Progenitor cell of endocrine pancreas (in vitro differentiated cells): ENCODE data around the gene ATP1A3. TPM values are rescaled to one million over a fixed set of nuclear protein-coding genes. Genes with fewer than 3 reads are reported as not detected.

Experiments used
- DNase-seq: peaks from one replicate; pipeline ENCODE4 v3.0.0; 2021; ENCODE audit warnings: low spot score; ENCODE audit not compliant: unreplicated experiment
- H3K27ac Mint-ChIP-seq: 2 replicates; pipeline ENCODE4 v1.8.0; 2021; ENCODE audit warnings: mild to moderate bottlenecking, moderate library complexity, mixed read lengths
- H3K27me3 Mint-ChIP-seq: 2 replicates; pipeline ENCODE4 v1.8.0; 2021; ENCODE audit warnings: mixed read lengths
- H3K36me3 Mint-ChIP-seq: 2 replicates; pipeline ENCODE4 v1.8.0; 2022; ENCODE audit warnings: mixed read lengths; ENCODE audit not compliant: insufficient read depth
- H3K4me1 Mint-ChIP-seq: 2 replicates; pipeline ENCODE4 v1.8.0; 2021; ENCODE audit warnings: low read depth, mixed read lengths
- H3K4me3 Mint-ChIP-seq: 2 replicates; pipeline ENCODE4 v1.8.0; 2021; ENCODE audit warnings: low read depth, mild to moderate bottlenecking, moderate library complexity, mixed read lengths
- H3K9me3 Mint-ChIP-seq: 2 replicates; pipeline ENCODE4 v1.8.0; 2021; ENCODE audit warnings: low read depth, mixed read lengths
- CTCF ChIP-seq: fragments of 200-600 bp; sonication (generic); IDR thresholded peaks from one replicate; pipeline ENCODE4 v1.5.0; 2021; ENCODE audit warnings: antibody characterized with exemption, mild to moderate bottlenecking; ENCODE audit not compliant: unreplicated experiment
- total RNA-seq: library from RNA; stranded (reverse); gene quantifications from 2 replicates; pipeline ENCODE4 v1.2.1, GENCODE V29; 2021

The ATP1A3 gene
- total RNA-seq, 1 donor from 2014 or later, result 0.29 TPM

GRCh38 chr19:41932259-41932719, 61.7 kb downstream of the ATP1A3 start:
- TF ChIP-seq CTCF, result no peak
- peaks cover 22% of the 10 kb centered on the region for H3K4me1 Mint-ChIP-seq
- H3K36me3 Mint-ChIP-seq, result no peaks in the 10 kb centered on the region
- H3K27me3 Mint-ChIP-seq, result peaks cover 73% of the 10 kb centered on the region
- H3K9me3 Mint-ChIP-seq, result no peaks in the 10 kb centered on the region
- DNase-seq, result no peak
- no peak overlapping the region for H3K27ac Mint-ChIP-seq
- no peak overlapping the region for H3K4me3 Mint-ChIP-seq

- DNase-seq, result no peak
- Mint-ChIP-seq H3K27me3 (peaks cover 64% of the 10 kb centered on the region), H3K4me1 (peaks cover 21% of the 10 kb centered on the region), H3K27ac (no peak overlapping the region), H3K36me3 (no peaks in the 10 kb centered on the region), H3K4me3 (no peak overlapping the region), H3K9me3 (no peaks in the 10 kb centered on the region)
- TF ChIP-seq CTCF, result peak; percentile 50
These were observed 63.0 kb downstream of the ATP1A3 start for GRCh38 chr19:41930926-41931592.

GRCh38 chr19:41930322-41930722, 63.7 kb downstream of the ATP1A3 start:
- TF ChIP-seq CTCF, result no peak
- Mint-ChIP-seq H3K36me3 (no peaks in the 10 kb centered on the region), H3K9me3 (no peaks in the 10 kb centered on the region), H3K27ac (no peak overlapping the region), H3K4me1 (peaks cover 21% of the 10 kb centered on the region), H3K4me3 (peak overlapping the region; percentile 24), H3K27me3 (peaks cover 60% of the 10 kb centered on the region)
- DNase-seq, result no peak

GRCh38 chr19:41929536-41930071, 64.4 kb downstream of the ATP1A3 start:
- Mint-ChIP-seq H3K4me3 (no peak overlapping the region), H3K9me3 (no peaks in the 10 kb centered on the region), H3K27me3 (peaks cover 53% of the 10 kb centered on the region), H3K4me1 (peaks cover 19% of the 10 kb centered on the region), H3K27ac (no peak overlapping the region), H3K36me3 (no peaks in the 10 kb centered on the region)
- no peak for DNase-seq
- TF ChIP-seq CTCF, result peak; percentile 11

GRCh38 chr19:41928754-41929535, 65.1 kb downstream of the ATP1A3 start:
- Mint-ChIP-seq H3K9me3 (no peaks in the 10 kb centered on the region), H3K36me3 (no peaks in the 10 kb centered on the region), H3K27me3 (peaks cover 49% of the 10 kb centered on the region), H3K4me1 (peaks cover 19% of the 10 kb centered on the region), H3K4me3 (peak overlapping the region; percentile 63), H3K27ac (peak overlapping the region; percentile 9)
- no peak for DNase-seq
- peak; percentile 15 for TF ChIP-seq CTCF
